Endothelial cell of umbilical vein (primary cell): ENCODE data around the gene TESK2. TPM values are rescaled to one million over a fixed set of nuclear protein-coding genes. Genes with fewer than 3 reads are reported as not detected.

Source experiments
- BruUV-seq: library from RNA; stranded (reverse); fragments of 400-500 nt; replicated peaks from 2 replicates; lab custom pipeline; 2021; lab: Mats Ljungman, UMichigan
- CTCF ChIA-PET: fragments of 300-600, 350-600 bp; sonication (Branson Sonifier 250); formaldehyde crosslinking; loops from one replicate; lab custom pipeline; 2021; ENCODE audit warnings: antibody characterized with exemption, inconsistent platforms; lab: Charles Lee
- POLR2A ChIA-PET: fragments of 300-600, 350-600 bp; sonication (Branson Sonifier 250); formaldehyde crosslinking; loops from one replicate; lab custom pipeline; 2021; ENCODE audit warnings: antibody characterized with exemption, inconsistent platforms; lab: Charles Lee
- DNase-seq: peaks from one replicate; pipeline ENCODE4 v3.0.0-alpha.2; 2011; ENCODE audit warnings: low read depth, low spot score
- FAIRE-seq: peaks from 2 replicates; lab custom pipeline; 2011; peaks lifted over from hg19 to GRCh38; lab: Jason Lieb, UNC
- H2AFZ ChIP-seq: 2 replicates; pipeline ENCODE4 v1.6.0; 2012; ENCODE audit warnings: low read depth, low read length, control low read depth, inconsistent platforms
- H3K27ac ChIP-seq: 2 replicates; pipeline ENCODE4 v1.5.1; 2011; ENCODE audit warnings: low read depth, mild to moderate bottlenecking, control low read depth, low read length, moderate library complexity; ENCODE audit not compliant: insufficient read depth
- H3K27me3 ChIP-seq, 2 experiments: 2 replicates each; pipeline versions ENCODE4 v1.6.0 to v1.6.1; 2011; ENCODE audit warnings: low read length in 2 of 2, mixed read lengths in 1 of 2; ENCODE audit not compliant: control insufficient read depth in 2 of 2, insufficient read depth in 2 of 2
- H3K36me3 ChIP-seq, 2 experiments: 2 replicates in 1 of 2; 3 replicates in 1 of 2; pipeline ENCODE4 v1.5.1; 2011; ENCODE audit warnings: low read length in 2 of 2, mild to moderate bottlenecking in 1 of 2, moderate library complexity in 1 of 2; ENCODE audit not compliant: control insufficient read depth in 2 of 2, insufficient read depth in 2 of 2; ENCODE audit errors: extremely low read depth in 1 of 2
- H3K4me1 ChIP-seq: 3 replicates; pipeline ENCODE4 v1.5.1; 2011; ENCODE audit warnings: mild to moderate bottlenecking, low read length; ENCODE audit not compliant: control insufficient read depth, insufficient read depth; ENCODE audit errors: extremely low read depth
- H3K4me2 ChIP-seq: 2 replicates; pipeline ENCODE4 v1.6.1; 2011; ENCODE audit warnings: low read length, control low read depth, mixed read lengths; ENCODE audit not compliant: insufficient read depth
- H3K4me3 ChIP-seq, 3 experiments: fragments of 200-600 bp in 1 of 3; sonication (generic), shearing (Covaris generic) in 1 of 3; replicated peaks in 1 of 3; 2 replicates each; pipeline ENCODE4 v1.5.1; 2011 to 2016; ENCODE audit warnings: control low read depth in 3 of 3, low read length in 3 of 3, mild to moderate bottlenecking in 2 of 3, inconsistent platforms in 1 of 3, low read depth in 1 of 3, moderate library complexity in 1 of 3; ENCODE audit not compliant: insufficient read depth in 1 of 3
- H3K79me2 ChIP-seq: 2 replicates; pipeline ENCODE4 v1.6.0; 2012; ENCODE audit warnings: low read length, inconsistent platforms; ENCODE audit not compliant: control insufficient read depth, insufficient read depth
- H3K9ac ChIP-seq: replicated peaks from 2 replicates; pipeline ENCODE3; 2011; ENCODE audit warnings: low read length, control low read depth; ENCODE audit not compliant: insufficient read depth; ENCODE audit errors: extremely low read depth
- H3K9me1 ChIP-seq: replicated peaks from 3 replicates; pipeline ENCODE4 v1.6.0; 2011; ENCODE audit warnings: mild to moderate bottlenecking, low read length; ENCODE audit not compliant: control insufficient read depth, insufficient read depth; ENCODE audit errors: extremely low read depth
- H3K9me3 ChIP-seq: replicated peaks from 2 replicates; pipeline ENCODE4 v1.5.1; 2012; ENCODE audit warnings: low read length, inconsistent platforms; ENCODE audit not compliant: control insufficient read depth, insufficient read depth
- H4K20me1 ChIP-seq: replicated peaks from 2 replicates; pipeline ENCODE3; 2011; ENCODE audit warnings: mild to moderate bottlenecking, low read length; ENCODE audit not compliant: control insufficient read depth, insufficient read depth; ENCODE audit errors: extremely low read depth
- CTCF ChIP-seq, 2 donors: IDR thresholded peaks; 1 replicate in 1 of 2; 2 replicates in 1 of 2; pipeline ENCODE4 v1.5.1; 2011; ENCODE audit warnings: low read length in 2 of 2, mild to moderate bottlenecking in 2 of 2, moderate library complexity in 2 of 2, control low read depth in 1 of 2, inconsistent platforms in 1 of 2, low read depth in 1 of 2; ENCODE audit not compliant: insufficient read depth in 1 of 2; ENCODE audit errors: extremely low read depth in 1 of 2
- EZH2 ChIP-seq: IDR thresholded peaks from 2 replicates; pipeline ENCODE4 v1.6.1; 2012; ENCODE audit warnings: borderline replicate concordance, low read depth, mild to moderate bottlenecking, moderate library complexity, low read length, inconsistent platforms; ENCODE audit not compliant: severe bottlenecking
- FOS ChIP-seq: IDR thresholded peaks from 2 replicates; pipeline ENCODE4 v1.6.1; 2011; ENCODE audit warnings: mild to moderate bottlenecking, low read length, moderate library complexity, borderline replicate concordance; ENCODE audit not compliant: insufficient read depth
- GATA2 ChIP-seq: IDR thresholded peaks from 2 replicates; pipeline ENCODE4 v1.7.0; 2011; ENCODE audit warnings: low read depth, mild to moderate bottlenecking, moderate library complexity, mixed read lengths, low read length; ENCODE audit not compliant: insufficient read length, insufficient read depth
- JUN ChIP-seq: IDR thresholded peaks from 2 replicates; pipeline ENCODE4 v1.6.1; 2011; ENCODE audit warnings: borderline replicate concordance, low read depth; ENCODE audit not compliant: insufficient read length, insufficient read depth
- MAX ChIP-seq: IDR thresholded peaks from 2 replicates; pipeline ENCODE4 v1.6.1; 2011; ENCODE audit not compliant: insufficient read depth, insufficient read length
- MYC ChIP-seq: IDR thresholded peaks from one replicate; pipeline ENCODE4 v1.6.1; 2011; ENCODE audit warnings: mild to moderate bottlenecking, low read depth, low read length
- POLR2A ChIP-seq: IDR thresholded peaks from 2 replicates; pipeline ENCODE4 v1.6.1; 2012; ENCODE audit warnings: low read depth, mild to moderate bottlenecking, control low read depth, low read length
- POLR2AphosphoS5 ChIP-seq: IDR thresholded peaks from 2 replicates; pipeline ENCODE4 v1.6.1; 2012; ENCODE audit warnings: low read depth, mild to moderate bottlenecking, control low read depth, low read length, moderate library complexity; ENCODE audit not compliant: insufficient read depth
- dilution Hi-C: fragments of 300-500 bp; cut with MboI; formaldehyde crosslinking; loops from one replicate; pipeline ENCODE4 v1.15.0; 2019; ENCODE audit warnings: low sequenced_read_pairs; ENCODE audit not compliant: extremely low pct_ligation_motif_present
- intact Hi-C: fragments of 100-400 bp; cut with micrococcal nuclease; formaldehyde crosslinking; loops from one replicate; pipeline ENCODE4 v1.10.0; 2022
- polyA plus RNA-seq, 4 experiments: library from polyadenylated mRNA; depleted of rRNA in 3 of 4; stranded (reverse) in 3 of 4; unstranded in 1 of 4; fragments of >200 nt; gene quantifications; 2 replicates each; pipeline versions ENCODE4 v1.2.1 to v1.2.3, GENCODE V29; 2011 to 2012; ENCODE audit warnings: missing spikeins in 1 of 4
- total RNA-seq: library from RNA; stranded (reverse); gene quantifications from 2 replicates; pipeline ENCODE4 v1.2.3, GENCODE V29; 2021

Gene TESK2
- total and polyA plus RNA-seq, 2 donors (not counting 3 experiments of a cell fraction or from before 2014, with no cell fraction given) = 2.1 to 2.6 TPM

- Histone ChIP-seq H3K4me2 (no peak overlapping the region), H3K9me3 (no peaks in the 10 kb centered on the region), H4K20me1 (no peaks in the 10 kb centered on the region), H3K9me1 (no peaks in the 10 kb centered on the region), H3K79me2 (no peaks in the 10 kb centered on the region), H3K4me1 (no peaks in the 10 kb centered on the region), H3K4me3 (no peak overlapping the region), H3K9ac (no peak overlapping the region), H3K27ac (no peak overlapping the region), H2AFZ (no peak overlapping the region), H3K36me3 (no peaks in the 10 kb centered on the region), H3K27me3 (no peaks in the 10 kb centered on the region)
- intact Hi-C loops (no loop called here), dilution Hi-C loops (no loop called here)
- FAIRE-seq (no peak), DNase-seq (no peak)
- ChIA-PET CTCF (interaction anchor here (0.7 kb wide), 1 partner anchor 18 kb away, joined by 3 read pairs; no protein-coding TSS in a partner anchor), POLR2A (interaction anchor here (0.7 kb wide), 1 partner anchor 20 kb away, joined by 10 read pairs; the partner anchor contains the start of gene AKR1A1)
- TF ChIP-seq MAX (no peak), POLR2A (no peak), GATA2 (no peak), JUN (no peak), MYC (no peak), EZH2 (no peak), FOS (no peak), CTCF (IDR thresholded peaks at IDR 0.05; ENCODE audit: extremely low read depth in 1 of 2, insufficient read depth in 1 of 2, low read depth in 1 of 2, low read length in 2 of 2) (no peak), POLR2AphosphoS5 (no peak)
- BruUV-seq = no TSS peak
These were observed 39.7 kb upstream of the TESK2 start for GRCh38 chr1:45530632-45531135.
